Right renal pelvis (tissue), 4 donors: Measurements from ENCODE around the gene CYP4F11. TPM values are rescaled to one million over a fixed set of nuclear protein-coding genes. Genes with fewer than 3 reads are reported as not detected.
"Not testable (repeated sequence)": the region's sequence is repeated elsewhere in the genome, so short reads cannot be mapped to it uniquely, and the experiment has no call there.

Source experiments
- DNase-seq, 4 donors: peaks; one replicate each; pipeline ENCODE4 v3.0.0-alpha.2; 2013; ENCODE audit warnings: low read depth in 4 of 4, low spot score in 3 of 4, missing footprints in 1 of 4
- polyA plus RNA-seq, 4 donors: library from polyadenylated mRNA; unstranded; fragments of 120-200 nt; gene quantifications; one replicate each; pipeline ENCODE4 v1.2.1, GENCODE V29; 2013; ENCODE audit not compliant: insufficient read length in 4 of 4

CYP4F11 gene
- polyA plus RNA-seq, 4 donors: 0.41 to 1.1 TPM; not detected in 2

GRCh38 chr19:15885919-15886318 is 48.4 kb downstream of the CYP4F11 start:
- DNase-seq: no peak

- DNase-seq: no peak
Observed at GRCh38 chr19:15885167-15885566, 49.2 kb downstream of the CYP4F11 start.

GRCh38 chr19:15883329-15883728 is 51.0 kb downstream of the CYP4F11 start:
- DNase-seq: not testable (repeated sequence)

DNA sequence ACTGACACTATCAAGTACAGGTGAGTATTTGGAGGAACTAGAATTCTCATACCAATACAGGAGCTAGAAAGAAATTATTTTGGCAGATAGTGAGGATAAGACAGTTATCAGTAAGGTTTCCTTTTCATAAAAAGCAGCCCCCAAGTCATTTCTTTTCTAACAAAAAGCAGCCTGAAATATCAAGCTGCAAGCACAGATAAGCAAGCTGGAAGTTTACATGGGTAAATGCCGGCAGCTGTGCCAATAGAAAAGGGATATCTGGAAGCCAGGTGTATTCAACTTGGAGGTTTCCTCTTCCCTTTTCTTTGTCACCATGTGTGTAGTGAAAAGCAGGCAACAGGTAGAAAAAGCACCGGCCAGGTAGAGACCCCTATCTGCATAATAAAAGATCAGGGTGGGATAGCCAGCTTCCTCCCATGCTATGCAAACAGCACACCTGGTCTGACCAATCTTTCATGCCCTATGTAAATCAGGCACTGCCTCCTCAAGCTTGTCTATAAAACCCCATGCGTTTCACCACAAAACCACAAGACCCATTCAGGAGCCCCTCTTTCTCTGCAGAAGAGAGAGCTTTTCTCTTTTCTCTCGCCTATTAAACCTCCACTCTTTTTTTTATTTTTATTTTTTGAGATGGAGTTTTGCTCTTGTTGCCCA is 59.4 kb downstream of the CYP4F11 start:
- DNase-seq: no peak

- DNase-seq: not testable (repeated sequence)
Observed at GRCh38 chr19:15873771-15874170, 60.6 kb downstream of the CYP4F11 start.

DNA sequence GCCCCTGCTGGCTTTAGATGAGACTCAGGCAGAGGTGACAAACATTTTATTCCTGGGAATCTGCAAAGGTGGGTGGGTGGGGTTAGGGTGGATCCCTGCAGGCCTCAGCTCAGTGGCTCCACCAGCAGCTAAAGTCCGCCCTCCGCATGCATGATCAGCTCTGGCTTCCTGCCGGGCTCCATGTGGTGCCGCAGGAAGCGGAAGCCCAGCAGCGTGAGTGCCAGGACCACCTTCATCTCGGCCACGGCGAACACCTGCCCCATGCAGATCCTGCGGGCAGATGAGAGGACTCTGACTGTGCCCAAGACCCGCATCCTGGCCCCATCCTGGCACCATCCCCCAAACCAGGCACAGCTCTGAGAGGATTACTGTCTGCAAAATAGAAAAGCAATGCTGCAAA is 62.8 kb downstream of the CYP4F11 start:
- no peak for DNase-seq

- DNase-seq: no peak
Observed at GRCh38 chr19:15869873-15870272, 64.5 kb downstream of the CYP4F11 start.

DNA sequence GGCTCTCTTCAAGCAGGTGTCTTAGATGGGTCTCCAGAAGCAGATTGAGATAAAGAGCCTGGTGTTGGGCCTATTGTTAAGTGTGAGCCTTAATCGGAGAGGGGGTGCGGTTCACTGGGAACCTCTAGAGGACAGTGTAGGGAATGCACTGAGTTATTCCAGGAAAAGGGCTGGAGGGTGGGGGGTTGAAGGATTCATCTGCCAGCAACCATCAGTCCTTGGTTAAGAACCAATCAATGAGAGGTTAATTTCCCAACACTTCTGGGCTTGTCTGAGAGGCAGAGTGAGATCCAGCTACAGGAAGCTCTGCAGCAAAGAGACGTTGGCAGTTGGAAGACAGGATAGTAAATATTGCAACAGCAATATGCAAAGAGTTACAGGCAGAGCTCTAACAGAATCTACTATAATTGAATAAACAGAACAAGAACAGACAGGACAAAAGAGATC is 65.2 kb downstream of the CYP4F11 start:
- peak in 2 of 4 donors; percentile 2 for DNase-seq

- DNase-seq: no peak
Observed at GRCh38 chr19:15866636-15867035, 67.7 kb downstream of the CYP4F11 start.

- no peak for DNase-seq
Observed at GRCh38 chr19:15864824-15865223, 69.5 kb downstream of the CYP4F11 start.

- no peak for DNase-seq
Observed at GRCh38 chr19:15863272-15863671, 71.1 kb downstream of the CYP4F11 start.

GRCh38 chr19:15862444-15862843 is 71.9 kb downstream of the CYP4F11 start:
- DNase-seq: no peak

Other genes with a start within 250 kb of the CYP4F11 start
- not detected for gene OR10H2, start 206.5 kb downstream of the CYP4F11 start, polyA plus RNA-seq
- gene OR10H3, start 196.5 kb downstream of the CYP4F11 start, polyA plus RNA-seq: not detected
- under 1 TPM in 3 of 4 donors, not detected in 1; 0.04 to 0.06 (median 0.05) TPM for gene OR10H5, start 146.9 kb downstream of the CYP4F11 start, polyA plus RNA-seq
- under 1 TPM in 3 of 4 donors, not detected in 1; 0.04 to 0.06 (median 0.06) TPM for gene OR10H1, start 118.9 kb downstream of the CYP4F11 start, polyA plus RNA-seq
- under 1 TPM in 2 of 4 donors, not detected in 2; 0.19 to 0.30 TPM for gene CYP4F2, start 36.5 kb downstream of the CYP4F11 start, polyA plus RNA-seq
- gene OR10H4, start 14.5 kb upstream of the CYP4F11 start, polyA plus RNA-seq: not detected
- 100 to 1,000 TPM; 514 to 601 (median 585) TPM for gene TPM4, start 142.0 kb upstream of the CYP4F11 start, polyA plus RNA-seq
- gene RAB8A, start 177.4 kb upstream of the CYP4F11 start, polyA plus RNA-seq: 10 to 100 TPM; 77.5 to 84.2 (median 79.1) TPM
- gene HSH2D, start 209.2 kb upstream of the CYP4F11 start, polyA plus RNA-seq: under 1 TPM; 0.30 to 0.95 (median 0.44) TPM
- not detected for gene CIB3, start 239.0 kb upstream of the CYP4F11 start, polyA plus RNA-seq